Mesenchymal stem cell (in vitro differentiated cells and primary cell): ENCODE data around the gene COL10A1.

Source experiments
- DNase-seq: peaks from one replicate; pipeline ENCODE4 v3.0.0-alpha.2; 2013
- H2AFZ ChIP-seq: one replicate; pipeline ENCODE4 v1.6.1; 2013; ENCODE audit warnings: low read depth, mild to moderate bottlenecking, control low read depth, inconsistent platforms, low read length, moderate library complexity
- H2AK5ac ChIP-seq: 2 replicates; pipeline ENCODE4 v1.6.1; 2013; ENCODE audit warnings: low read length, moderate library complexity, mild to moderate bottlenecking, inconsistent platforms; ENCODE audit not compliant: severe bottlenecking
- H2BK120ac ChIP-seq: one replicate; pipeline ENCODE4 v1.6.1; 2013; ENCODE audit warnings: low read depth, mild to moderate bottlenecking, inconsistent platforms, low read length, moderate library complexity
- H2BK12ac ChIP-seq, 2 experiments: one replicate each; pipeline ENCODE4 v1.6.1; 2013; ENCODE audit warnings: inconsistent platforms in 2 of 2, low read length in 2 of 2, mild to moderate bottlenecking in 2 of 2, moderate library complexity in 2 of 2, control low read depth in 1 of 2
- H2BK15ac ChIP-seq: one replicate; pipeline ENCODE4 v1.6.1; 2013; ENCODE audit warnings: mild to moderate bottlenecking, low read depth, inconsistent platforms; ENCODE audit not compliant: poor library complexity, severe bottlenecking
- H2BK5ac ChIP-seq: 2 replicates; pipeline ENCODE4 v1.6.1; 2013; ENCODE audit warnings: low read depth, mild to moderate bottlenecking, low read length, control low read depth, inconsistent platforms; ENCODE audit not compliant: poor library complexity, severe bottlenecking
- H3K14ac ChIP-seq, 2 experiments: one replicate each; pipeline ENCODE4 v1.6.1; 2013; ENCODE audit warnings: inconsistent platforms in 2 of 2, low read length in 2 of 2, control low read depth in 1 of 2, mild to moderate bottlenecking in 1 of 2, moderate library complexity in 1 of 2
- H3K18ac ChIP-seq, 2 experiments: one replicate each; pipeline ENCODE4 v1.6.1; 2013; ENCODE audit warnings: inconsistent platforms in 2 of 2, low read length in 2 of 2, control low read depth in 1 of 2, low read depth in 1 of 2, mild to moderate bottlenecking in 1 of 2
- H3K23ac ChIP-seq, 2 experiments: one replicate each; pipeline ENCODE4 v1.6.1; 2013; ENCODE audit warnings: inconsistent platforms in 2 of 2, low read length in 2 of 2, mild to moderate bottlenecking in 2 of 2, moderate library complexity in 2 of 2, control low read depth in 1 of 2
- H3K27ac ChIP-seq: 2 replicates; pipeline ENCODE4 v1.5.1; 2013; ENCODE audit warnings: mild to moderate bottlenecking, moderate library complexity, low read length, control low read depth, inconsistent platforms; ENCODE audit not compliant: poor library complexity, severe bottlenecking
- H3K27me3 ChIP-seq, 2 experiments: 2 replicates each; pipeline versions ENCODE4 v1.6.1 to v1.7.0; 2013; ENCODE audit warnings: low read length in 2 of 2, mild to moderate bottlenecking in 2 of 2, moderate library complexity in 2 of 2, control low read depth in 1 of 2, inconsistent platforms in 1 of 2; ENCODE audit not compliant: control insufficient read depth in 1 of 2, insufficient read depth in 1 of 2
- H3K36me3 ChIP-seq, 2 experiments: 2 replicates each; pipeline versions ENCODE4 v1.6.1 to v1.7.0; 2013; ENCODE audit warnings: low read length in 2 of 2, control low read depth in 1 of 2, inconsistent platforms in 1 of 2, low read depth in 1 of 2, mild to moderate bottlenecking in 1 of 2; ENCODE audit not compliant: insufficient read depth in 2 of 2, control insufficient read depth in 1 of 2
- H3K4ac ChIP-seq, 2 experiments: one replicate each; pipeline ENCODE4 v1.6.1; 2013; ENCODE audit warnings: inconsistent platforms in 2 of 2, low read length in 2 of 2, mild to moderate bottlenecking in 2 of 2, moderate library complexity in 2 of 2, control low read depth in 1 of 2, low read depth in 1 of 2
- H3K4me1 ChIP-seq: 2 replicates; pipeline ENCODE4 v1.6.1; 2013; ENCODE audit warnings: low read depth, low read length, control low read depth; ENCODE audit not compliant: control insufficient read depth, insufficient read depth
- H3K4me2 ChIP-seq: 2 replicates; pipeline ENCODE4 v1.6.1; 2013; ENCODE audit warnings: low read length, mild to moderate bottlenecking, inconsistent platforms; ENCODE audit not compliant: poor library complexity, severe bottlenecking
- H3K4me3 ChIP-seq, 2 experiments: 2 replicates each; pipeline versions ENCODE4 v1.5.1 to v1.7.0; 2013; ENCODE audit warnings: low read length in 2 of 2, mild to moderate bottlenecking in 2 of 2, control low read depth in 1 of 2, low read depth in 1 of 2; ENCODE audit not compliant: insufficient read depth in 1 of 2
- H3K79me1 ChIP-seq: replicated peaks from 2 replicates; pipeline ENCODE4 v1.6.1; 2013; ENCODE audit warnings: mild to moderate bottlenecking, control low read depth, low read length, inconsistent platforms; ENCODE audit not compliant: poor library complexity, severe bottlenecking
- H3K9ac ChIP-seq: 2 replicates; pipeline ENCODE4 v1.7.0; 2013; ENCODE audit warnings: mild to moderate bottlenecking, low read length, moderate library complexity
- H3K9me3 ChIP-seq: 2 replicates; pipeline ENCODE4 v1.7.0; 2013; ENCODE audit warnings: mild to moderate bottlenecking, low read length; ENCODE audit not compliant: control insufficient read depth
- H4K8ac ChIP-seq: one replicate; pipeline ENCODE4 v1.6.1; 2013; ENCODE audit warnings: inconsistent platforms, mild to moderate bottlenecking, low read length, moderate library complexity
- H4K91ac ChIP-seq: one replicate; pipeline ENCODE4 v1.6.1; 2013; ENCODE audit warnings: mild to moderate bottlenecking, low read length, inconsistent platforms
- WGBS: methylation state at CpG from one replicate; pipeline ENCODE4 v1.1.7; 2013; ENCODE audit warnings: mixed read lengths; 5-methylcytosine and 5-hydroxymethylcytosine counted together

Gene COL10A1

DNA sequence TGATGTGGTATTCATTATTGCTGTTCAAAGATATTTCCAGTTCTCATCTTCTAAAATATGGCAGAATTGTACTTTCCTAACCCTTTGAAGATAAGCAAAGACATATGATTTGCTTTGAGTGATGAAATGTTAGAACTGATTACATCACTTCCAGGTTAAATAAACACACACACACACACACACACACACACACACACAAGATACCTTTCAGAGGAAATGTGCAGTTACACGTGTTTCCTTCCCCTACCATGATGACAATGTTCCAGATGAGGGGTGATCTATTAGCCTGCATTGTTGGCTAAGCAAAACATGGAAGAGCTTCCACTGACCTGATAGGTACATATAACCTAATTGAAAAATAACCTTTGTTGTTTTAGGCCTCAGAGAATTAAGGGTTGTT is 53.6 kb downstream of the COL10A1 start:
- no peak overlapping the region for H3K23ac ChIP-seq
- WGBS, result no CpG with 5 or more reads among the region's 1 CpG
- no peak overlapping the region for H2BK5ac ChIP-seq
- H3K4ac ChIP-seq, result no peak overlapping the region
- H3K79me1 ChIP-seq, result no peaks in the 10 kb centered on the region
- no peak overlapping the region for H4K91ac ChIP-seq
- no peak overlapping the region for H4K8ac ChIP-seq
- no peaks in the 10 kb centered on the region for H3K36me3 ChIP-seq
- H2BK12ac ChIP-seq, result no peak overlapping the region
- no peak overlapping the region for H3K14ac ChIP-seq
- H3K27ac ChIP-seq, result no peak overlapping the region
- no peak overlapping the region for H2AFZ ChIP-seq
- no peak overlapping the region for H3K9ac ChIP-seq
- H3K27me3 ChIP-seq, result no peaks in the 10 kb centered on the region
- no peak overlapping the region for H3K4me2 ChIP-seq
- H3K18ac ChIP-seq, result no peak overlapping the region
- no peaks in the 10 kb centered on the region for H3K9me3 ChIP-seq
- DNase-seq, result no peak
- no peak overlapping the region for H3K4me3 ChIP-seq
- no peak overlapping the region for H2BK120ac ChIP-seq
- peaks cover 2% of the 10 kb centered on the region for H3K4me1 ChIP-seq
- no peak overlapping the region for H2AK5ac ChIP-seq
- H2BK15ac ChIP-seq, result no peak overlapping the region

DNA sequence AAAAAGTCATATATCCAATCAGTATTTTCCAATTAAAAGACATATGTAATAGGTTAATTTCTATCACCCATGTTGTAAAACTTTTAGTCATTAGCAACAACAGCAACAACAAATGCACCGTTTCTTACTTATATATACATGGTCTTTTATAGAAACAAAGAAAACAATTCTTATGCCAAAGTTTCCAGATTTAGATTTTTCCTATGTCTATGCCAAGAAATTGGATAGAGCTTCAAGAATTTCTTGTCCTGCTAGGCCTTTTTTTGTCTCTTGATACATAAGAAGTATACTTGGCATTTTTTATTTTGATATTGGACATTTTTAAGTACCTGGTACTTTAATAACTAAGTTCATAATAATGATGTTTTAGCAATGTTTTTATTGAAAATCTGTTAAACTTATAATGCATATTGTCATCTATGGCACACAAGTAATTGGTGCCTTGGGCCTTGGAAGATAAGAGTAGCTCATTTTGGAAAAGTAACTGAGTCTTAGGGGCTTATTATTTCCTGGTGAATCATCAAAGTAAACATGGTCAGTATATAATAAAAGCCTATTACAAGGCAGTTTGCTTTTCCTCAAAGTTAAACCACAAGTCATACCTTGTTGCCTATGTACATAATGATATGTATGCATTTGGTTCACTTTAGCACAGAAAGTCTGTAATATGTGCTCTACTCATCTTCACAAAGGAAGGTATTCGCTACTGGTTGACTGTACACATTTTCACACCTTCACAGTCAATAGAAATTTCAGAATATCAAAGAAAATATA is 55.1 kb downstream of the COL10A1 start:
- H3K9ac ChIP-seq, result no peak overlapping the region
- no peaks in the 10 kb centered on the region for H3K79me1 ChIP-seq
- H2AK5ac ChIP-seq, result no peak overlapping the region
- no peak overlapping the region for H3K18ac ChIP-seq
- peaks cover 2% of the 10 kb centered on the region for H3K4me1 ChIP-seq
- no peak overlapping the region for H2AFZ ChIP-seq
- no peak for DNase-seq
- no peaks in the 10 kb centered on the region for H3K27me3 ChIP-seq
- no peaks in the 10 kb centered on the region for H3K9me3 ChIP-seq
- no peaks in the 10 kb centered on the region for H3K36me3 ChIP-seq
- H3K4me3 ChIP-seq, result no peak overlapping the region
- H3K14ac ChIP-seq, result no peak overlapping the region
- H2BK120ac ChIP-seq, result no peak overlapping the region
- no peak overlapping the region for H2BK5ac ChIP-seq
- H3K27ac ChIP-seq, result no peak overlapping the region
- H3K4ac ChIP-seq, result no peak overlapping the region
- H3K23ac ChIP-seq, result no peak overlapping the region
- H2BK15ac ChIP-seq, result no peak overlapping the region
- H3K4me2 ChIP-seq, result no peak overlapping the region
- H4K91ac ChIP-seq, result no peak overlapping the region
- no peak overlapping the region for H2BK12ac ChIP-seq
- WGBS, result 100% methylated on average over 1 of the region's 2 CpGs
- no peak overlapping the region for H4K8ac ChIP-seq

DNA sequence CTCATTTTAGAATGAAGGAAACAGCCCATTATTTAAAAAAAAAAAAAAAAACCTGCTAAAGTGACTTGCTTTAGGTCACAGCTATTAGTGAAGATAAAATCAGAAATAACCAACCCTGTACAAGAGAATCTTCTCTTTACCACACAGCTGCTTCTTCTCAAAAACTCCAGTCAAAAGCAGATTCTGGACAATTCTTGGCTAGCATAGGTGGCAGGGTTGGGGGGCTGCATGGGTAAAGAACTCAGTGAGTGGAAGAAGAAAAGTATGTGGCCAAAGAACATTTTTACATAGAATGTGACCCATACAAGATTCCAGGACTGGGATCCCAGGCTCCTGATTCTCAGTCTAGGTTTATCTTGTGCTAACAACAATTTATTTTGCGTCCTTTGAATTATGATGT is 55.8 kb downstream of the COL10A1 start:
- H3K4ac ChIP-seq, result no peak overlapping the region
- H3K79me1 ChIP-seq, result no peaks in the 10 kb centered on the region
- 100% methylated on average over 1 of the region's 1 CpG for WGBS

More for the DNA sequence above, 55.8 kb downstream of the COL10A1 start:
- Histone ChIP-seq H3K18ac (no peak overlapping the region), H4K91ac (no peak overlapping the region), H3K27ac (no peak overlapping the region), H3K4me1 (peaks cover 2% of the 10 kb centered on the region), H3K9me3 (no peaks in the 10 kb centered on the region), H3K14ac (no peak overlapping the region), H3K4me2 (no peak overlapping the region), H3K27me3 (no peaks in the 10 kb centered on the region), H2BK15ac (no peak overlapping the region), H3K23ac (no peak overlapping the region), H3K36me3 (no peaks in the 10 kb centered on the region), H2BK12ac (no peak overlapping the region), H3K9ac (no peak overlapping the region), H2BK5ac (no peak overlapping the region), H4K8ac (no peak overlapping the region), H2AK5ac (no peak overlapping the region), H2AFZ (no peak overlapping the region), H2BK120ac (no peak overlapping the region), H3K4me3 (no peak overlapping the region)
- DNase-seq, result no peak
